ENCODE measurements around the gene CNTNAP5. TPM values are rescaled to one million over a fixed set of nuclear protein-coding genes. Genes with fewer than 3 reads are reported as not detected.

The CNTNAP5 gene
- total RNA-seq, 1 experiment from 2014 or later = 0.48 TPM

- Mint-ChIP-seq H3K4me3 (no peak overlapping the region), H3K27me3 (ENCODE audit: low read depth) (no peaks in the 10 kb centered on the region), H3K36me3 (ENCODE audit: insufficient read depth in 1 of 3, low read depth in 3 of 3) (peaks cover 0 to 4% (median 0%) of the 10 kb centered on the region in 3 experiments; a peak in 2 of 7 replicates), H3K4me1 (peaks cover 3 to 5% of the 10 kb centered on the region in 2 experiments; a peak in 3 of 4 replicates), H3K27ac (no peak overlapping the region), H3K9me3 (no peaks in the 10 kb centered on the region)
- Histone ChIP-seq H4K8ac (replicated peaks; ENCODE audit: insufficient read length, low read depth, low read length) (no peak overlapping the region), H3K4ac (ENCODE audit: low read depth, low read length) (no peak overlapping the region), H3T11ph (ENCODE audit: low read length) (no peak overlapping the region), H2BK120ac (ENCODE audit: low read depth, low read length, poor library complexity, severe bottlenecking) (no peak overlapping the region), H2AFZ (ENCODE audit: low read length) (no peak overlapping the region), H3K56ac (ENCODE audit: insufficient read length, low read depth, low read length) (no peak overlapping the region), H3K23me2 (ENCODE audit: insufficient read length, low read depth, low read length, poor library complexity, severe bottlenecking) (no peaks in the 10 kb centered on the region), H3K14ac (ENCODE audit: insufficient read depth, low read length) (no peak overlapping the region), H2BK20ac (ENCODE audit: low read depth, low read length, poor library complexity, severe bottlenecking) (no peak overlapping the region), H3K79me1 (ENCODE audit: insufficient read depth, low read depth, low read length, poor library complexity, severe bottlenecking) (no peaks in the 10 kb centered on the region), H3K23ac (ENCODE audit: insufficient read length, low read depth, low read length) (no peak overlapping the region), H3K27ac (ENCODE audit: insufficient read length, low read depth, low read length) (no peak overlapping the region), H3K79me2 (ENCODE audit: insufficient read depth, low read length) (no peaks in the 10 kb centered on the region), H2BK15ac (ENCODE audit: low read depth, low read length) (no peak overlapping the region), H3K4me1 (ENCODE audit: insufficient read depth, low read length) (no peaks in the 10 kb centered on the region), H2BK12ac (ENCODE audit: insufficient read length, low read depth, low read length) (no peak overlapping the region), H2BK5ac (ENCODE audit: insufficient read length, low read length) (no peak overlapping the region), H3K27me3 (ENCODE audit: insufficient read depth, low read length) (no peaks in the 10 kb centered on the region), H4K20me1 (ENCODE audit: control insufficient read depth, insufficient read depth, insufficient read length) (no peaks in the 10 kb centered on the region), H4K5ac (ENCODE audit: insufficient read length, low read depth, low read length) (no peak overlapping the region), H3K4me2 (ENCODE audit: insufficient read depth, insufficient read length, low read length) (no peak overlapping the region), H3K9me3 (ENCODE audit: control insufficient read depth, low read depth, low read length) (no peaks in the 10 kb centered on the region), H4K91ac (ENCODE audit: insufficient read length, low read depth, low read length) (no peak overlapping the region), H2AK5ac (ENCODE audit: insufficient read length, low read length) (no peak overlapping the region), H3K18ac (ENCODE audit: insufficient read length, low read depth, low read length) (no peak overlapping the region), H3K9ac (ENCODE audit: extremely low read depth, insufficient read length, low read length) (no peak overlapping the region)
- WGBS (ENCODE audit: extremely low coverage, insufficient read length, low lambda C conversion rate) = no CpG with 5 or more reads among the region's 2 CpGs
- no peak for DNase-seq
- TF ChIP-seq CTCF (conservative IDR thresholded peaks at IDR 0.05) = no peak
Observed at GRCh38 chr2:124919296-124919695, 894.2 kb downstream of the CNTNAP5 start.
